Gastroesophageal sphincter (tissue), 3 donors: ENCODE results near the gene C14orf119.
A peak's percentile ranks its signal among the peaks of the same experiment; 100 is the strongest.

ENCODE experiments used
- CTCF ChIP-seq, 4 experiments: fragments of 200-600 bp in 2 of 4; fragments of 450-650 bp in 2 of 4; sonication (generic) in 1 of 4; IDR thresholded peaks; one replicate each; pipeline ENCODE4 v1.5.1; 2017 to 2019; ENCODE audit warnings: antibody characterized with exemption in 4 of 4, mild to moderate bottlenecking in 2 of 4, moderate library complexity in 2 of 4
- EP300 ChIP-seq: sonication (generic); formaldehyde crosslinking; IDR thresholded peaks from one replicate; pipeline ENCODE4 v1.6.1; 2017; ENCODE audit warnings: antibody characterized with exemption, mild to moderate bottlenecking
- POLR2A ChIP-seq, 2 donors: fragments of 450-650 bp; IDR thresholded peaks; one replicate each; pipeline ENCODE4 v1.6.1; 2017; ENCODE audit warnings: antibody characterized with exemption in 2 of 2, mild to moderate bottlenecking in 2 of 2, moderate library complexity in 1 of 2

GRCh38 chr14:23056145-23056955 is 39.0 kb upstream of the C14orf119 start:
- TF ChIP-seq EP300 = no peak
- TF ChIP-seq CTCF (IDR thresholded peaks at IDR 0.05) = peak in 3 of 4 experiments; percentile 57 to 76 (median 64)
- no peak for TF ChIP-seq POLR2A (IDR thresholded peaks at IDR 0.05)
